ENCODE measurements around the gene NOL9. TPM values are rescaled to one million over a fixed set of nuclear protein-coding genes. Genes with fewer than 3 reads are reported as not detected.

NOL9 gene
- total and polyA plus RNA-seq, 2 donors (not counting 3 experiments of a cell fraction or from before 2014, with no cell fraction given) = 14.1 to 42.9 TPM

GRCh38 chr1:6490181-6491080 lies 63.9 kb downstream of the NOL9 start:
- Histone ChIP-seq H3K4me3 (replicated peaks in 1 of 3; ENCODE audit: insufficient read depth in 1 of 3, low read depth in 1 of 3, low read length in 3 of 3) (peak overlapping the region; percentile 26 to 62 (median 43)), H3K27me3 (ENCODE audit: control insufficient read depth in 2 of 2, insufficient read depth in 2 of 2, low read length in 2 of 2) (no peaks in the 10 kb centered on the region), H2AFZ (ENCODE audit: low read depth, low read length) (peak overlapping the region; percentile 33), H3K9me3 (replicated peaks; ENCODE audit: control insufficient read depth, insufficient read depth, low read length) (no peaks in the 10 kb centered on the region), H3K4me2 (ENCODE audit: insufficient read depth, low read length) (peak overlapping the region; percentile 79), H3K4me1 (ENCODE audit: control insufficient read depth, extremely low read depth, insufficient read depth, low read length) (peaks cover 44% of the 10 kb centered on the region), H3K9me1 (replicated peaks; ENCODE audit: control insufficient read depth, extremely low read depth, insufficient read depth, low read length) (no peaks in the 10 kb centered on the region), H4K20me1 (replicated peaks; ENCODE audit: control insufficient read depth, extremely low read depth, insufficient read depth, low read length) (no peaks in the 10 kb centered on the region), H3K27ac (ENCODE audit: insufficient read depth, low read depth, low read length) (peak overlapping the region; percentile 86), H3K79me2 (ENCODE audit: control insufficient read depth, insufficient read depth, low read length) (no peaks in the 10 kb centered on the region), H3K9ac (replicated peaks; ENCODE audit: extremely low read depth, insufficient read depth, low read length) (peak overlapping the region; percentile 58), H3K36me3 (ENCODE audit: control insufficient read depth in 2 of 2, extremely low read depth in 1 of 2, insufficient read depth in 2 of 2, low read length in 2 of 2) (no peaks in the 10 kb centered on the region)
- ChIA-PET POLR2A (interaction anchor here (0.7 kb wide), 1 partner anchor 63 kb away, joined by 5 read pairs; no protein-coding TSS in a partner anchor), CTCF (interaction anchor here (0.8 to 10.9 kb wide), 16 partner anchors 9 to 285 kb away, joined by 3 to 113 read pairs (median 3); partner anchors contain the start of gene NOL9)
- DNase-seq (ENCODE audit: low read depth, low spot score) = peak; percentile 57
- BruUV-seq (replicated peaks) = no TSS peak
- dilution Hi-C loops (cut with MboI; ENCODE audit: extremely low pct_ligation_motif_present, low sequenced_read_pairs) = no loop called here
- TF ChIP-seq GATA2 (IDR thresholded peaks at IDR 0.05; ENCODE audit: insufficient read depth, insufficient read length, low read depth, low read length) = no peak
- peak; percentile 57 for TF ChIP-seq POLR2AphosphoS5 (IDR thresholded peaks at IDR 0.05; ENCODE audit: insufficient read depth, low read depth, low read length)
- intact Hi-C loops (cut with micrococcal nuclease) = loop anchor here (1.0 to 10.0 kb wide), 5 partner anchors 33 to 294 kb away; partner anchors contain the start of genes CAMTA1 and KLHL21
- peak; percentile 80 for FAIRE-seq

GRCh38 chr1:6489799-6490180 lies 64.5 kb downstream of the NOL9 start:
- Histone ChIP-seq H3K4me3 (replicated peaks in 1 of 3; ENCODE audit: insufficient read depth in 1 of 3, low read depth in 1 of 3, low read length in 3 of 3) (peak overlapping the region; percentile 26 to 62 (median 43)), H3K27ac (ENCODE audit: insufficient read depth, low read depth, low read length) (peak overlapping the region; percentile 86), H3K4me2 (ENCODE audit: insufficient read depth, low read length) (peak overlapping the region; percentile 79), H4K20me1 (replicated peaks; ENCODE audit: control insufficient read depth, extremely low read depth, insufficient read depth, low read length) (no peaks in the 10 kb centered on the region), H3K9me3 (replicated peaks; ENCODE audit: control insufficient read depth, insufficient read depth, low read length) (no peaks in the 10 kb centered on the region), H3K9me1 (replicated peaks; ENCODE audit: control insufficient read depth, extremely low read depth, insufficient read depth, low read length) (no peaks in the 10 kb centered on the region), H3K36me3 (ENCODE audit: control insufficient read depth in 2 of 2, extremely low read depth in 1 of 2, insufficient read depth in 2 of 2, low read length in 2 of 2) (no peaks in the 10 kb centered on the region), H3K79me2 (ENCODE audit: control insufficient read depth, insufficient read depth, low read length) (peaks cover 4% of the 10 kb centered on the region), H3K27me3 (ENCODE audit: control insufficient read depth in 2 of 2, insufficient read depth in 2 of 2, low read length in 2 of 2) (no peaks in the 10 kb centered on the region), H3K9ac (replicated peaks; ENCODE audit: extremely low read depth, insufficient read depth, low read length) (peak overlapping the region; percentile 58), H3K4me1 (ENCODE audit: control insufficient read depth, extremely low read depth, insufficient read depth, low read length) (peaks cover 44% of the 10 kb centered on the region), H2AFZ (ENCODE audit: low read depth, low read length) (peak overlapping the region; percentile 33)
- peak; percentile 71 for DNase-seq (ENCODE audit: low read depth, low spot score)
- peak; percentile 38 for FAIRE-seq
- dilution Hi-C loops (cut with MboI; ENCODE audit: extremely low pct_ligation_motif_present, low sequenced_read_pairs) = no loop called here
- CTCF ChIA-PET = interaction anchor here (0.8 to 10.9 kb wide), 11 partner anchors 9 to 285 kb away, joined by 3 to 113 read pairs (median 4); partner anchors contain the start of gene NOL9
- intact Hi-C loops (cut with micrococcal nuclease) = loop anchor here (1.0 to 10.0 kb wide), 4 partner anchors 66 to 295 kb away; partner anchors contain the start of genes CAMTA1 and KLHL21
- POLR2A ChIA-PET = no interaction called here
- TF ChIP-seq GATA2 (IDR thresholded peaks at IDR 0.05; ENCODE audit: insufficient read depth, insufficient read length, low read depth, low read length) (no peak), JUN (IDR thresholded peaks at IDR 0.05; ENCODE audit: borderline replicate concordance, insufficient read depth, insufficient read length, low read depth) (no peak), CTCF (IDR thresholded peaks at IDR 0.05; ENCODE audit: extremely low read depth in 1 of 2, insufficient read depth in 1 of 2, low read depth in 1 of 2, low read length in 2 of 2) (peak; percentile 90 to 97), POLR2A (IDR thresholded peaks at IDR 0.05; ENCODE audit: low read depth, low read length) (no peak), MYC (IDR thresholded peaks at IDR 0.05; ENCODE audit: low read depth, low read length) (no peak)
- BruUV-seq (replicated peaks) = no TSS peak

Measured in endothelial cell of umbilical vein (primary cell).